ENCODE measurements around the gene RAB21.

Gene RAB21

GRCh38 chr12:71780237-71780822 is 25.7 kb downstream of the RAB21 start:
- peak; percentile 63 to 83 (median 77) for TF ChIP-seq CTCF (IDR thresholded peaks at IDR 0.05; ENCODE audit: unreplicated experiment in 3 of 3)
- H3K9me3 Mint-ChIP-seq, result no peaks in the 10 kb centered on the region
- no peak overlapping the region for H3K27ac Mint-ChIP-seq
- peaks cover 31% of the 10 kb centered on the region for H3K36me3 Mint-ChIP-seq (ENCODE audit: low read depth)
- H3K27me3 Mint-ChIP-seq (ENCODE audit: low read depth), result no peaks in the 10 kb centered on the region
- no peak overlapping the region for H3K4me3 Mint-ChIP-seq
- H3K4me1 Mint-ChIP-seq, result no peaks in the 10 kb centered on the region

GRCh38 chr12:71782017-71782416 is 27.4 kb downstream of the RAB21 start:
- TF ChIP-seq CTCF (IDR thresholded peaks at IDR 0.05; ENCODE audit: unreplicated experiment in 3 of 3), result no peak
- peaks cover 31% of the 10 kb centered on the region for H3K36me3 Mint-ChIP-seq (ENCODE audit: low read depth)
- no peak overlapping the region for H3K27ac Mint-ChIP-seq
- no peaks in the 10 kb centered on the region for H3K27me3 Mint-ChIP-seq (ENCODE audit: low read depth)
- H3K4me1 Mint-ChIP-seq, result no peaks in the 10 kb centered on the region
- H3K4me3 Mint-ChIP-seq, result no peak overlapping the region
- no peaks in the 10 kb centered on the region for H3K9me3 Mint-ChIP-seq

GRCh38 chr12:71786829-71787228 is 32.2 kb downstream of the RAB21 start:
- Mint-ChIP-seq H3K36me3 (ENCODE audit: low read depth) (peaks cover 37% of the 10 kb centered on the region), H3K4me1 (no peaks in the 10 kb centered on the region), H3K27ac (no peak overlapping the region), H3K9me3 (no peaks in the 10 kb centered on the region), H3K27me3 (ENCODE audit: low read depth) (no peaks in the 10 kb centered on the region), H3K4me3 (no peak overlapping the region)
- TF ChIP-seq CTCF (IDR thresholded peaks at IDR 0.05; ENCODE audit: unreplicated experiment in 3 of 3), result no peak

GRCh38 chr12:71787580-71787979 is 32.9 kb downstream of the RAB21 start:
- Mint-ChIP-seq H3K36me3 (ENCODE audit: low read depth) (peaks cover 33% of the 10 kb centered on the region), H3K4me1 (no peaks in the 10 kb centered on the region), H3K27ac (no peak overlapping the region), H3K9me3 (no peaks in the 10 kb centered on the region), H3K27me3 (ENCODE audit: low read depth) (no peaks in the 10 kb centered on the region), H3K4me3 (no peak overlapping the region)
- TF ChIP-seq CTCF (IDR thresholded peaks at IDR 0.05; ENCODE audit: unreplicated experiment in 3 of 3), result no peak

- H3K27me3 Mint-ChIP-seq (ENCODE audit: low read depth), result no peaks in the 10 kb centered on the region
These were observed 35.7 kb downstream of the RAB21 start for GRCh38 chr12:71790331-71790730.

More at GRCh38 chr12:71790331-71790730, 35.7 kb downstream of the RAB21 start:
- peaks cover 19% of the 10 kb centered on the region for H3K36me3 Mint-ChIP-seq (ENCODE audit: low read depth)
- no peak for TF ChIP-seq CTCF (IDR thresholded peaks at IDR 0.05; ENCODE audit: unreplicated experiment in 3 of 3)
- H3K4me3 Mint-ChIP-seq, result no peak overlapping the region
- H3K27ac Mint-ChIP-seq, result no peak overlapping the region
- no peaks in the 10 kb centered on the region for H3K4me1 Mint-ChIP-seq
- H3K9me3 Mint-ChIP-seq, result no peaks in the 10 kb centered on the region
